CD14-positive monocyte (primary cell): Measurements from ENCODE around the gene WDR6. TPM values are rescaled to one million over a fixed set of nuclear protein-coding genes. Genes with fewer than 3 reads are reported as not detected.

Experiments used
- DNase-seq, 3 donors: peaks; one replicate each; pipeline ENCODE4 v3.0.0-alpha.2; 2011 to 2022
- H2AFZ ChIP-seq: 2 replicates; pipeline ENCODE4 v1.6.0; 2012; ENCODE audit warnings: mild to moderate bottlenecking, low read depth, low read length, inconsistent platforms; ENCODE audit not compliant: insufficient read depth, poor library complexity, severe bottlenecking
- H3K27ac ChIP-seq, 2 donors: 1 replicate in 1 of 2; 2 replicates in 1 of 2; pipeline ENCODE4 v1.5.1; 2012 to 2013; ENCODE audit warnings: low read length in 2 of 2, control low read depth in 1 of 2, inconsistent platforms in 1 of 2, low read depth in 1 of 2, mild to moderate bottlenecking in 1 of 2
- H3K27me3 ChIP-seq, 2 donors: one replicate each; pipeline versions ENCODE4 v1.6.0 to v1.6.1; 2011 to 2013; ENCODE audit warnings: low read length in 2 of 2; ENCODE audit not compliant: control insufficient read depth in 2 of 2, insufficient read depth in 2 of 2
- H3K36me3 ChIP-seq, 2 donors: replicated peaks in 1 of 2; 1 replicate in 1 of 2; 2 replicates in 1 of 2; pipeline versions ENCODE4 v1.5.1 to v1.6.1; 2012 to 2013; ENCODE audit warnings: low read length in 2 of 2, control low read depth in 1 of 2, inconsistent platforms in 1 of 2, mild to moderate bottlenecking in 1 of 2; ENCODE audit not compliant: insufficient read depth in 2 of 2, control insufficient read depth in 1 of 2
- H3K4me1 ChIP-seq, 2 donors: 1 replicate in 1 of 2; 2 replicates in 1 of 2; pipeline versions ENCODE4 v1.5.1 to v1.6.1; 2012 to 2013; ENCODE audit warnings: low read length in 2 of 2, control low read depth in 1 of 2, inconsistent platforms in 1 of 2, mild to moderate bottlenecking in 1 of 2, moderate library complexity in 1 of 2; ENCODE audit not compliant: insufficient read depth in 2 of 2, control insufficient read depth in 1 of 2
- H3K4me2 ChIP-seq: replicated peaks from 2 replicates; pipeline ENCODE3; 2012; ENCODE audit warnings: low read length, moderate library complexity, mild to moderate bottlenecking; ENCODE audit not compliant: poor library complexity, severe bottlenecking; ENCODE audit errors: extremely low read depth
- H3K4me3 ChIP-seq, 3 experiments: fragments of 200-600 bp in 1 of 3; sonication (generic) in 1 of 3; replicated peaks in 1 of 3; 1 replicate in 2 of 3; 2 replicates in 1 of 3; pipeline ENCODE4 v1.5.1; 2011 to 2013; ENCODE audit warnings: low read length in 3 of 3, mild to moderate bottlenecking in 3 of 3, control low read depth in 2 of 3, low read depth in 2 of 3, inconsistent platforms in 1 of 3, moderate library complexity in 1 of 3
- H3K79me2 ChIP-seq: 2 replicates; pipeline ENCODE4 v1.6.0; 2012; ENCODE audit warnings: mild to moderate bottlenecking, control low read depth, inconsistent platforms, low read length, moderate library complexity; ENCODE audit not compliant: insufficient read depth
- H3K9ac ChIP-seq: 2 replicates; pipeline ENCODE4 v1.6.0; 2017; ENCODE audit warnings: low read length, mild to moderate bottlenecking; ENCODE audit not compliant: insufficient read depth, poor library complexity, severe bottlenecking
- H3K9me3 ChIP-seq, 2 donors: replicated peaks in 1 of 2; 1 replicate in 1 of 2; 2 replicates in 1 of 2; pipeline versions ENCODE4 v1.5.1 to v1.6.1; 2012 to 2013; ENCODE audit warnings: low read length in 2 of 2, control low read depth in 1 of 2; ENCODE audit not compliant: control insufficient read depth in 1 of 2, insufficient read depth in 1 of 2
- H4K20me1 ChIP-seq: 2 replicates; pipeline ENCODE4 v1.6.0; 2012; ENCODE audit warnings: mild to moderate bottlenecking, low read length, control low read depth, moderate library complexity; ENCODE audit not compliant: insufficient read depth
- H3K27ac Mint-ChIP-seq, 7 donors: one replicate each; pipeline ENCODE4 v1.8.0; 2020; ENCODE audit warnings: mild to moderate bottlenecking in 7 of 7, mixed read lengths in 7 of 7, moderate library complexity in 6 of 7, inconsistent platforms in 2 of 7
- H3K27me3 Mint-ChIP-seq, 3 donors: one replicate each; pipeline ENCODE4 v1.8.0; 2021 to 2022; ENCODE audit warnings: low read depth in 3 of 3, mild to moderate bottlenecking in 3 of 3, mixed read lengths in 3 of 3, moderate library complexity in 3 of 3, inconsistent platforms in 1 of 3
- H3K36me3 Mint-ChIP-seq, 2 donors: one replicate each; pipeline ENCODE4 v1.8.0; 2020; ENCODE audit warnings: mixed read lengths in 2 of 2, inconsistent platforms in 1 of 2, mild to moderate bottlenecking in 1 of 2
- H3K4me1 Mint-ChIP-seq: one replicate; pipeline ENCODE4 v1.8.0; 2020; ENCODE audit warnings: mild to moderate bottlenecking, mixed read lengths
- H3K4me3 Mint-ChIP-seq, 2 donors: one replicate each; pipeline ENCODE4 v1.8.0; 2020; ENCODE audit warnings: mild to moderate bottlenecking in 2 of 2, mixed read lengths in 2 of 2, moderate library complexity in 1 of 2
- H3K9me3 Mint-ChIP-seq, 7 donors: one replicate each; pipeline ENCODE4 v1.8.0; 2020 to 2022; ENCODE audit warnings: mixed read lengths in 7 of 7, mild to moderate bottlenecking in 6 of 7, moderate library complexity in 6 of 7, inconsistent platforms in 2 of 7
- WGBS: methylation state at CpG from one replicate; pipeline ENCODE4 v1.1.5; 2013; ENCODE audit warnings: missing lambda C conversion rate; ENCODE audit not compliant: insufficient coverage; 5-methylcytosine and 5-hydroxymethylcytosine counted together
- intact Hi-C, 2 donors: fragments of 100-400 bp; cut with micrococcal nuclease; formaldehyde crosslinking; loops; one replicate each; pipeline versions ENCODE4 v1.15.0 to v1.15.1; 2023
- polyA plus RNA-seq, 3 donors: library from polyadenylated mRNA; depleted of rRNA in 1 of 3; unstranded in 2 of 3; stranded (reverse) in 1 of 3; fragments of 300-500 nt in 2 of 3; fragments of >200 nt in 1 of 3; fragmentation: Illumina TruSeq in 2 of 3; gene quantifications; 1 replicate in 2 of 3; 2 replicates in 1 of 3; pipeline ENCODE4 v1.2.3, GENCODE V29; 2012 to 2021
- TF ChIP-seq, protein P1 (sequence below): fragments of 200-600 bp; IDR thresholded peaks from one replicate; pipeline ENCODE4 v1.8.0; 2022; ENCODE audit warnings: antibody characterized with exemption, mild to moderate bottlenecking

WDR6 gene
- polyA plus RNA-seq, 3 donors = 30.6 to 103 (median 46.3) TPM

DNA sequence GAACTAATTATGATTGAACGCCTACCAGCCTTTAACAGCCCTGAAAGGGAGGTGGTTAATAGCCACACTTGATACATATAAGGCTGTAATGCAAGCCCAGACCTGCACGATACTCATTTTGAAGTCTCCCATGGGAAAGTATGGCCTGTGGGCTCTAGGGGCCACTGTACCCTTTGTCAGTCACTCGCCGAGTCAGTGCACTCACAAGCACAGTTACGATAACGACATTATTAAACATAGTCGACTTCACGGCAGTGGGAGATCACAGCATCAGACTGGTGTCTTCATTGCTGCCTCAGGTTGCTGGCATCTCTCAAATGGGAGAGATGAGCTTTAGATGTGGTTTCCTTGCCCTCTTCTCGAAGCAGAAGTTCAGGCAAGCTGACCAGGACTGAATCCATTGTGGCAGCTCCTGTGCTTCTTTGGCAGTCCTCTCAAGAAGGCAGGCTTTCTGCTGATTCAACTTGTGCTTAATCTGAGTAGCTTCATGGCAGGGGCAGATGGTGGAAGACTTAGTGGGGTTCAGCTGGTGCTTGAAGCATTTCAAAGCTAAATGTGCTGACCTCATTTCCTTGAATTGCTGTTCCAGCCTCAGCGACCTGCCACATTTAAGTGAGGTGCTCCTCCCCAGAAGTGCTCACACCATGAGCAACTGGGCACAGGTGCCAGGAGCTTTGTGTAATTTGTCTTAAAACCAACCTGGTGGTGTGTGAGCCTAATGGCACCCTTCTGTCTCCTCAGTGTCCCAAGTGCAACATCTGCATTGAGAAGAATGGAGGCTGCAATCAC, 32.9 kb upstream of the WDR6 start:
- Histone ChIP-seq H3K27me3 (no peaks in the 10 kb centered on the region), H3K27ac (no peak overlapping the region), H3K9ac (no peak overlapping the region), H4K20me1 (no peaks in the 10 kb centered on the region), H3K4me2 (no peak overlapping the region), H3K36me3 (peaks cover 84 to 98% of the 10 kb centered on the region in 2 donors), H3K79me2 (no peaks in the 10 kb centered on the region), H3K4me3 (no peak overlapping the region), H3K4me1 (no peaks in the 10 kb centered on the region), H3K9me3 (no peaks in the 10 kb centered on the region), H2AFZ (no peak overlapping the region)
- DNase-seq = no peak
- H3K27ac Mint-ChIP-seq = peak overlapping the region in 3 of 7 donors; percentile 52 to 69 (median 57)
- no peaks in the 10 kb centered on the region for H3K27me3 Mint-ChIP-seq
- no peaks in the 10 kb centered on the region for H3K4me1 Mint-ChIP-seq
- intact Hi-C loops = no loop called here
- H3K4me3 Mint-ChIP-seq = no peak overlapping the region
- no peaks in the 10 kb centered on the region for H3K9me3 Mint-ChIP-seq
- WGBS = 98% methylated on average over 8 of the region's 10 CpGs
- TF ChIP-seq, protein P1, sequence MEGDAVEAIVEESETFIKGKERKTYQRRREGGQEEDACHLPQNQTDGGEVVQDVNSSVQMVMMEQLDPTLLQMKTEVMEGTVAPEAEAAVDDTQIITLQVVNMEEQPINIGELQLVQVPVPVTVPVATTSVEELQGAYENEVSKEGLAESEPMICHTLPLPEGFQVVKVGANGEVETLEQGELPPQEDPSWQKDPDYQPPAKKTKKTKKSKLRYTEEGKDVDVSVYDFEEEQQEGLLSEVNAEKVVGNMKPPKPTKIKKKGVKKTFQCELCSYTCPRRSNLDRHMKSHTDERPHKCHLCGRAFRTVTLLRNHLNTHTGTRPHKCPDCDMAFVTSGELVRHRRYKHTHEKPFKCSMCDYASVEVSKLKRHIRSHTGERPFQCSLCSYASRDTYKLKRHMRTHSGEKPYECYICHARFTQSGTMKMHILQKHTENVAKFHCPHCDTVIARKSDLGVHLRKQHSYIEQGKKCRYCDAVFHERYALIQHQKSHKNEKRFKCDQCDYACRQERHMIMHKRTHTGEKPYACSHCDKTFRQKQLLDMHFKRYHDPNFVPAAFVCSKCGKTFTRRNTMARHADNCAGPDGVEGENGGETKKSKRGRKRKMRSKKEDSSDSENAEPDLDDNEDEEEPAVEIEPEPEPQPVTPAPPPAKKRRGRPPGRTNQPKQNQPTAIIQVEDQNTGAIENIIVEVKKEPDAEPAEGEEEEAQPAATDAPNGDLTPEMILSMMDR = no peak
- peaks cover 81 to 98% of the 10 kb centered on the region in 2 donors for H3K36me3 Mint-ChIP-seq

GRCh38 chr3:48979451-48979850, 27.7 kb upstream of the WDR6 start:
- Histone ChIP-seq H3K27me3 (no peaks in the 10 kb centered on the region), H2AFZ (no peak overlapping the region), H3K36me3 (peaks cover 86 to 98% of the 10 kb centered on the region in 2 donors), H3K9me3 (no peaks in the 10 kb centered on the region), H4K20me1 (no peaks in the 10 kb centered on the region), H3K9ac (no peak overlapping the region), H3K4me3 (no peak overlapping the region), H3K4me1 (no peaks in the 10 kb centered on the region), H3K4me2 (no peak overlapping the region), H3K79me2 (no peaks in the 10 kb centered on the region), H3K27ac (no peak overlapping the region)
- Mint-ChIP-seq H3K36me3 (peaks cover 85 to 95% of the 10 kb centered on the region in 2 donors), H3K9me3 (no peaks in the 10 kb centered on the region), H3K4me1 (peaks cover 5% of the 10 kb centered on the region), H3K27ac (no peak overlapping the region), H3K27me3 (peaks cover 0 to under 1% (median 0%) of the 10 kb centered on the region in 3 donors), H3K4me3 (no peak overlapping the region)
- TF ChIP-seq, protein P1 = no peak
- no peak for DNase-seq
- WGBS = no CpG with 5 or more reads among the region's 3 CpGs
- intact Hi-C loops = no loop called here
